ENCODE data around the gene CAP1.
"Not testable (repeated sequence)": the region's sequence is repeated elsewhere in the genome, so short reads cannot be mapped to it uniquely, and the experiment has no call there.

The CAP1 gene

GRCh38 chr1:40003156-40004093, 37.1 kb upstream of the CAP1 start:
- DNase-seq (ENCODE audit: low spot score), result no peak
- ChIA-PET CTCF (no interaction called here), POLR2A (ENCODE audit: low non-redundant PET) (no interaction called here)
- TF ChIP-seq, protein P1, sequence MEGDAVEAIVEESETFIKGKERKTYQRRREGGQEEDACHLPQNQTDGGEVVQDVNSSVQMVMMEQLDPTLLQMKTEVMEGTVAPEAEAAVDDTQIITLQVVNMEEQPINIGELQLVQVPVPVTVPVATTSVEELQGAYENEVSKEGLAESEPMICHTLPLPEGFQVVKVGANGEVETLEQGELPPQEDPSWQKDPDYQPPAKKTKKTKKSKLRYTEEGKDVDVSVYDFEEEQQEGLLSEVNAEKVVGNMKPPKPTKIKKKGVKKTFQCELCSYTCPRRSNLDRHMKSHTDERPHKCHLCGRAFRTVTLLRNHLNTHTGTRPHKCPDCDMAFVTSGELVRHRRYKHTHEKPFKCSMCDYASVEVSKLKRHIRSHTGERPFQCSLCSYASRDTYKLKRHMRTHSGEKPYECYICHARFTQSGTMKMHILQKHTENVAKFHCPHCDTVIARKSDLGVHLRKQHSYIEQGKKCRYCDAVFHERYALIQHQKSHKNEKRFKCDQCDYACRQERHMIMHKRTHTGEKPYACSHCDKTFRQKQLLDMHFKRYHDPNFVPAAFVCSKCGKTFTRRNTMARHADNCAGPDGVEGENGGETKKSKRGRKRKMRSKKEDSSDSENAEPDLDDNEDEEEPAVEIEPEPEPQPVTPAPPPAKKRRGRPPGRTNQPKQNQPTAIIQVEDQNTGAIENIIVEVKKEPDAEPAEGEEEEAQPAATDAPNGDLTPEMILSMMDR (conservative IDR thresholded peaks at IDR 0.05; ENCODE audit: low read depth), result no peak
- no peak overlapping the region for H3K27ac ChIP-seq

- DNase-seq (ENCODE audit: low spot score), result peak; percentile 52
- POLR2A ChIA-PET (ENCODE audit: low non-redundant PET), result interaction anchor here (0.7 kb wide), 1 partner anchor 69 kb away, joined by 4 read pairs; no protein-coding TSS in a partner anchor
- TF ChIP-seq, protein P1 (conservative IDR thresholded peaks at IDR 0.05; ENCODE audit: low read depth), result no peak
- no peak overlapping the region for H3K27ac ChIP-seq
- CTCF ChIA-PET, result no interaction called here
Measured at GRCh38 chr1:40004857-40005256, 35.7 kb upstream of the CAP1 start.

DNA sequence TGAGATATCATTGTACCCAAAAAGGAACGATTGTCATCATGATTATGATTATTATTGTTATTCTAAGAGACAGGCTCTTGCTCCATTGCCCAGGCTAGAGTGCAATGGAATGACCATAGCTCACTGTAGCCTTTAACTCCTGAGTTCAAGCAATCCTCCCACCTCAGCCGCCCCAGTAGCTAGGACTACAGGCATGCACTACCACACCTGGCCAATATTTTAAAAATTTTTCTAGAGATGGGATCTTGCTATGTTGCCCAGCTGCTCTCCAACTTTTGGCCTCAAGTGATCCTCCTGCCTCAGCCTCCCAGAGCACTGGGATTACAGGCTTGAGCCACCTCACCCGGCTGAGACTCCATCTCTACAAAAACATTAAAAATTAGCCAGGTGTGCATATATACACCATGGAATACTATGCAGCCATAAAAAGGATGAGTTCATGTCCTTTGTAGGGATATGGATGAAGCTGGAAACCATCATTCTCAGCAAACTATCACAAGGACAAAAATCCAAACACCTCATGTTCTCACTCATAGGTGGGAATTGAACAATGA, 33.0 kb upstream of the CAP1 start:
- DNase-seq (ENCODE audit: low spot score); POLR2A ChIA-PET (ENCODE audit: low non-redundant PET); H3K27ac ChIP-seq: not testable (repeated sequence)
- CTCF ChIA-PET, result interaction anchor here (0.7 kb wide), 1 partner anchor 331 kb away, joined by 4 read pairs; no protein-coding TSS in a partner anchor

DNA sequence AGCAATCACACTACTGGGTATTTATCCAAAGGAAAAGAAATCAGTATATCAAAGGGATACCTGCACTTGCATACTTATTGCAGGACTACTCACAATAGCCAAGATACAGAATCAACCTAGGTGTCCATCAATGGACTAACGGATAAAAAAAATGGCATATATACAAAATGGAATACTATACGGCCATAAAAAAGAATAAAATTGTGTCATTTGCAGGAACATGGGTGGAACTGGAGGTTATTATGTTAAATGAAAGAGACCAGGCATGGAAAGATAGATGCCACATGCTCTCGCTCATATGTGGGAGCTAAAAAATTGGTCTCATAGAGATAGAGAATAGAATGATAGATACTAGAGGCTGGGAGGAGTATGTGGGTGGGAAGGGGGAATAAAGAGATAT, 29.3 kb upstream of the CAP1 start:
- ChIA-PET CTCF (no interaction called here), POLR2A (ENCODE audit: low non-redundant PET) (no interaction called here)
- no peak overlapping the region for H3K27ac ChIP-seq
- DNase-seq (ENCODE audit: low spot score), result no peak
- TF ChIP-seq, protein P1 (conservative IDR thresholded peaks at IDR 0.05; ENCODE audit: low read depth), result no peak

DNA sequence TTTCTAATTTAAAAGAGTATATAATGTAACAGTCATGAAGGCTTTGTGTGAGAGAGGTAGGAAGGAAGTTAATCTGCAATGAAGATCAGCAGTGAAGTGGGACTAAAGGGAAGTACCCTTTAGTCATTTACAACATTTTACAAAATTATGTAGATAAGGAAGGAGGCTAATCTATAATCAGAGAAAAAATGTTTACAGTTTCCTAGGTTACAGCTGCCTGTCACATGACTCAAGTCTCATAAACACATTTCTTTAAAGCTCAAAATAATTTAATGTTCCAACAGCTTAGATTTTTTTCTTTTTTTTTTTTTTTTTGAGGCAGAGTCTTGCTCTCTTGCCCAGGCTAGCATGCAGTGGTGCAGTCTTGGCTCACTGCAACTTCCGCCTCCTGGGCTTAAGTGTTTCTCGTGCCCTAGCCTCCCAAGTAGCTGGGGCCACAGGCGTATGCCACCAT, 26.2 kb upstream of the CAP1 start:
- H3K27ac ChIP-seq, result no peak overlapping the region
- TF ChIP-seq, protein P1 (conservative IDR thresholded peaks at IDR 0.05; ENCODE audit: low read depth), result no peak
- no peak for DNase-seq (ENCODE audit: low spot score)
- CTCF ChIA-PET, result interaction anchor here (0.7 kb wide), 2 partner anchors 41 to 185 kb away, joined by 3 to 7 read pairs; no protein-coding TSS in a partner anchor
- POLR2A ChIA-PET (ENCODE audit: low non-redundant PET), result interaction anchor here (0.6 kb wide), 1 partner anchor 20 kb away, joined by 3 read pairs; no protein-coding TSS in a partner anchor

DNA sequence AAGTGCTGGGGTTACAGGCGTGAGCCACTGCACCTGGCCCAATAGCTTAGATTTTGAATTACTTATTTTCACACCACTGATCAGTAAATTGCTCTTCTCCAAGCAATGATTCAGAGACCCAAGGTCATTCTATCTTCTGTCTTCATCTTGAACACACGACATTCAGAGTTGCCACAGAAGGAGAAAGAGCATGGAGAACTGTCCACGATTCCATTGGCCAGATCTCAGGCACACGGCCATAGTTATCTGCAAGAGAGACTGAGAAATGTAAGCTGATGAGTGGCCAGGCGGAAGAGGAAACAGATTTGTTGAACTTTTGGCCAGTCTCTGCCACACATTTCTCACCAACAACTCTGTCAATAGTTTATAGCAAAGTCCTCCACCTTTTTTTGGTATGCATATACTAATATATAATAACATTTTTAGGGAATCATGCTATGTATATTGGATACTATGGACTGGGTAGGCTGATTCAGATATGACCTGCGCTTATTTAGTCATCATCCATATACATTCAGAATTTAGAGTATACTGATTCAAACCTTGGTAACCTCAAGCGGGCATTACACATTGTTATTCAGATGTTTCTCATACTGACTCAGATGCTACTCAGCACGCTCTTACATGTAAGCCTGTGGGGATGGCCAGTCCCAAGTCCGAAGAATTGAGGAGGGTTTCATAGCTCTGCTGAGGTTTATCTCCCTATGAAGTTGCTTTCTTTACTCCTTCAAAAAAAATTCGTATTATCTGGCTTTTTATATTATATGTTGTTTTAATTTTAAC, 25.5 kb upstream of the CAP1 start:
- peak; percentile 86 for DNase-seq (ENCODE audit: low spot score)
- H3K27ac ChIP-seq, result no peak overlapping the region
- CTCF ChIA-PET, result interaction anchor here (0.8 kb wide), 1 partner anchor 10 kb away, joined by 4 read pairs; no protein-coding TSS in a partner anchor
- TF ChIP-seq, protein P1 (conservative IDR thresholded peaks at IDR 0.05; ENCODE audit: low read depth), result no peak
- POLR2A ChIA-PET (ENCODE audit: low non-redundant PET), result no interaction called here
